ENCODE results near the gene DENND6B.
"Not testable (repeated sequence)": the region's sequence is repeated elsewhere in the genome, so short reads cannot be mapped to it uniquely, and the experiment has no call there.

The DENND6B gene

DNA sequence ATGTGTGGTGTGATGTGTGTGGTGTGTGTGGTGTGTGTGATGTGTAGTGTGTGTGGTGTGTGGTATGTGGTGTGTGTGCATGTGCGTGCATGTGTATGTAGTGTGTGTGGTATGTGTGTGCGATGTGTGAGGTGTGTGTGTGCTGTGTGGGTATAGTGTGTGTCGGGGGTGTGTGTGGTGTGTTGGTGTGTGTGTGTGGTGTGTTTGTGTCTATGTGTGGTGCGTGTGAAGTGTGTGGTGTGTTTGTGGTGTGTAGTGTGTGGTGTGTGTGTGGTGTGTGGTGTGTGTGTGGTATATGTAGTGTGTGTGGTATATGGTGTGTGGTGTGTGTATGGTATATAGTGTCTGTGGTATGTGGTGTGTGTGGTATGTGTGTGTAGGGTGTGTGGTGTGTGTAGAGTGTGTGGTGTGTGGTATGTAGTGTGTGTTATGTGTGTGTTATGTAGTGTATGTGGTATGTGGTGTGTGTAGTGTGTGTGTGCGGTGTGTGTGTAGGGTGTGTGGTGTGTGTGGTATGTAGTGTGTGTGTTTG lies 11.3 kb upstream of the DENND6B start:
- no peak for DNase-seq

DNA sequence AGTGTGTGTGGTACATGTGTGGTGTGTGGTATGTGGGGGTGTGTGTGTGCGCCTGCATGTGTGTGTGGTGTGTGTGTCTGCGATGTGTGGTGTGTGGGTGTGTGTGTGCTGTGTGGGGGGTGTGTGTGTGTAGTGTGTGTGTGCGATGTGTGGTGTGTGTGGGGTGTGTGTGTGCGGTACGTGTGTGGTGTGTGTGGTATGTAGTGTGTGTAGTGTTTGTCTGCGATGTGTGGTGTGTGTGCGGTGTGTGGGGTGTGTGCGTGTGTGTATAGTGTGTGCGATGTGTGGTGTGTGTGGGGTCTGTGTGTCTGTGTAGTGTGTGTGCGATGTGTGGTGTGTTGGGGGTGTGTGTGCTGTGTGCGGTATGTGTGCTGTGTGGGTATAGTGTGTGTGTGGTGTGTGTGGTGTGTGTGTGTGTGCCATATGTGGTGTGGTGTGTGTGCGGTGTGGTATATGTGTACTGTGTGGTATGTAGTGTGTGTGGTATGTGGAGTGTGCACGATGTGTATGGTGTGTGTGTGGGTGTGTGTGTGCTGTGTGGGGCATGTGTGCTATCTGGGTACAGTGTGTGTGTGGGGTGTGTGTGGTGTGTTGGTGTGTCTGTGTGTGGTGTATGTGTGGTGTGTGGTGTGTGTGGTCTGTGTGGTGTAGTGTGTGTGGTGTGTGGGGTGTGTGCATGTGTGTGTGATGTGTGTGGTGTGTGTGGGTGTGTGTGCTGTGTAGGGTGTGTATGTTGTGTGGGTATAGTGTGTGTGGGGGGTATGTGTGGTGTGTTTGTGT lies 10.6 kb upstream of the DENND6B start:
- DNase-seq, result no peak

DNA sequence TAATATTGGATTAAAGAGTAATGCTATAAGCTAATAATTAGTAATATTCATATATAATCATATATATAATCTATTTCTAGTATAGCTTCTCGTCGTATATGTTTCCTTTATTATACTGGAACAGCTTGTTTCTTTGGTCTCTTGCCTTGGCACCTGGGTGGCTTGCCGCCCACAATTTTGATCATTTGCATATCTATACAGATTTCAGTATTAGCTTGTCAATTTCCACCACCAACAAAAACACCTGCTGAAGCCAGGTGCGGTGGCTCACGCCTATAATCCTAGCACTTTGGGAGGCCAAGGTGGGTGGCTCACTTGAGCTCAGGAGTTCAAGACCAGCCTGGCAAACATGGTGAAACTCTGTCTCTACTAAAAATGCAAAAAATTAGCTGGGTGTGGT lies 7.6 kb upstream of the DENND6B start:
- DNase-seq, result not testable (repeated sequence)

- DNase-seq, result peak; percentile 57
These were observed 2.4 kb upstream of the DENND6B start for GRCh38 chr22:50329236-50329635.

- no peak for DNase-seq
These were observed 853 bp upstream of the DENND6B start for GRCh38 chr22:50327711-50328019.

GRCh38 chr22:50326225-50326955 lies 422 bp downstream of the DENND6B start:
- no peak for DNase-seq

GRCh38 chr22:50325444-50326224 lies 1.2 kb downstream of the DENND6B start:
- DNase-seq, result no peak

DNA sequence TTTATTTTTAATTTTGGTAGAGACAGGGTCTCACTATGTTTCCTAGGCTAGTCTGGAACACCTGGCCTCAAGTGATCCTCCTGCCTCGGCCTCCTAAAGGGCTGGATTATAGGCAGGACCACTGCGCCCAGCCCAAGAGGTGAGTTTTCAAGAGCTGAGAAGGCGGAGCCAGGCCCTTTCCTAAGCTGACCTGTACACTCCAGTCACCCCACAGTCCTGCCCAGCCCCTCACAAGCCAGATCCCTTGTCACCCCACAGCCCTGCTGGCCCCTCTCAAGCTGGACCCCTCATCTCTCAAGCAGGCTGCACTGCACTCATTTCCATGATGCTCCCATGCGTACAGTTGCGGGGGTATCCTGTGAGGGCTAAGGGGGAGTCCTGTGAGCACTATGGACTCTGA lies 2.9 kb downstream of the DENND6B start:
- no peak for DNase-seq

DNA sequence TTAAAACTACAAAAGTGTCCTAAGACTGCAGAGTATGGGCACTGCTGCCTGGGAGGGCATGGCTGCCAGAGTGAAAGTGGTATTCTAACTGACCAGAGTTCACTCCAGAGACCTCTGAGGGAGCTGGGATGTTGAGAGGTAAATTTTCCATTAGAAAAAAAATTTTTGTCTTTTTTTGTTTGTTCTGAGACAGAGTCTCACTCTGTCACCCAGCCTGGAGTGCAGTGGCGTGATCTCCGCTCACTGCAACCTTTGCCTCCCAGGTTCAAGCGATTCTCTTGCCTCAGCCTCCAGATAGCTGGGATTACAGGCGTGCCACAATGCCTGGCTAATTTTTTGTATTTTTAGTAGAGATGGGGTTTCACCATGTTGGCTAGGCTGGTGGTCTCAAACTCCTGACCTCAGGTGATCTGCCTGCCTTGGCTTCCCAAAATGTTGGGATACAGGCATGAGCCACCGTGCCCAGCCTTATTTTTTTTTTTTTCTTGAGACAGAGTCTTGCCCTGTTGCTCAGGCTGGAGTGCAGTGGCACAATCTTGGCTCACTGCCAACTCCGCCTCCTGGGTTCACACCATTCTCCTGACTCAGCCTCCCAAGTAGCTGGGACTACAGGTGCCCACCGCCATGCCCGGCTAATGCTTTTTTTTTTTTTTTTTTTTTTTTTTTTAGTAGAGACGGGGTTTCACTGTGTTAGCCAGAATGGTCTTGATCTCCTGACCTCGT lies 4.3 kb downstream of the DENND6B start:
- not testable (repeated sequence) for DNase-seq

DNA sequence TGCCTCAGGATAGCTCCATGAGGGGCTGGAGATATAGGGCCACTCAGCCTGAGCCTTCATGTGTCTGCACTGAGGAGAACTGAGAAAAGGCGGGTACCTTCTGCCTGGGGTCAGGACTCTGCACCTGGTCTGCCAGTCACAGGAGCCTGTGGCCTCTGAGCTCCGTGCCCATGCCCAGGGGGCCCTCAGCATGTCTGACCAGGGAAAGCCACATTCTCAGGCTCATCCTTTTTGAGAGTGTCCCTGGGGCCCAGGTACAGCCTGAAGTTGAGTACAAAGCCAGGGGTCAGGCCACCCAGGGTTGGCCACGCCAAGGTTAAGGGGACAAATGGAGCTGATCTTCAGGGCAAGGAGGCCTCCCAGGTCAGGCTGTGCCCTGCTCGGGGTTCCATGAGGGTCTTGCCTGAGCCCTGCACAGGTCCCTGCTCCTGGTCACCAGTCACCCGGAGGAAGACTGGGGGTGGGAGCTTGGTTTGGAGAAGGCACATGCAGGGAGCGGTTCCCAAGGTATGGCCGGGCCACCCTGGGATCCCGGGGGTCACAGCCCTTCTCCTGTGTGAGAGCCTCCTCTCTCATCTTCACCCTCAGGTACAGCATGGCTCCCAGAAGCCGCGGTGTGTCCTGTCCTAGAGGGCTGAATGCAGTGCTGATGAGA lies 6.0 kb downstream of the DENND6B start:
- no peak for DNase-seq

DNA sequence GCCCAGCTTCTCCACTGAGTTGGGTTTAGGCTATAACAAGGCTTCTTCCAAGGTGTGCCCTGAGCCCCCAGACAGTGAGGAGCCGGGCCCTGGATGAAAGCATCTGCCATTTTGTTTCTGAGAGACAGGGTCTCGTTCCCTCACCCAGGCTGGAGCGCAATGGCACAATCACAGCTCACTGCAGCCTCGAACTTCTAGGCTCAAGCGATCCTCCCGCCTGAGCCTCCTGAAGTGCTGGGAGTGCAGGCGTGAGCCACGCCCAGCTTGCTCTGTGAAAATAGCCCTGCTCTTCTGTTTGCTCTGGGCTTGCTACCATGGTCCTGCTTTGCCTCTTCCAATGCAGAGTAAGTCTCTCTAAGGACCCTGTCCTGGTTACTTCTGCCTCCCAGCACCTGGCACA lies 6.7 kb downstream of the DENND6B start:
- no peak for DNase-seq

GRCh38 chr22:50319503-50319951 lies 7.3 kb downstream of the DENND6B start:
- DNase-seq, result no peak

DNA sequence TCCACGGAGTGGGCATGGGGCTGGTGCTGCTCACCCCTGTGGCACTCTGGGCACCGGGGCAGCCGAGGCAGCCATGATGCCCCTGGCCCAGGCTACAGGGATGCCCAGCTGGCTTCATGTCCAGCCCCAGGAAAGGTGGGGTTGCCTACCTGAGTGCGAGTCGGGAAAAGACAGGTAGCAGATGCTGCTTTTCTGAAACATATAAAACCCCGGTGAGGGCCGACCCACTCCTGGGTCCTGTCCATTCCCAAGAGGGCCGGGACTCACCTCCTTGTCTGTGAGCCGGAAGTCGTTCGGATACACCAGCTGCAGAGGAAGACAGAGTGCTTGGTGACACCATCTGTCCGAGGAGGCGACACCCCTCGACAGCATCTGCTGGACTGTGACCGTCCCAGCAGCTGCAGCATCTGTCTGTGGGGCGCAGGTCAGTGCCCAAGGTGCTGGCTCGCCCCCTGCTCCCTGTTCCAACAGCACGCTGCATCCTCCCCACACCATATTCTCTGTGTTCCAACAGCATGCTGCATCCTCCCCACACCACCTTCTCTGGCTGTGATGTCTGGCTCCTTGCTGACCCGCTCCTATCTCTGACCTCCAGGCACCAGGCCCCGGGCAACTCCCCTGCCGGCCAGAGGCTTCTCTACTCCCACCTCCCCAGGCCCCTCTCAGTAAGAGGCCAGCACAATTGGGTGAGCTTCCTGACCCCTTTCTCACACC lies 8.0 kb downstream of the DENND6B start:
- DNase-seq, result no peak

DNA sequence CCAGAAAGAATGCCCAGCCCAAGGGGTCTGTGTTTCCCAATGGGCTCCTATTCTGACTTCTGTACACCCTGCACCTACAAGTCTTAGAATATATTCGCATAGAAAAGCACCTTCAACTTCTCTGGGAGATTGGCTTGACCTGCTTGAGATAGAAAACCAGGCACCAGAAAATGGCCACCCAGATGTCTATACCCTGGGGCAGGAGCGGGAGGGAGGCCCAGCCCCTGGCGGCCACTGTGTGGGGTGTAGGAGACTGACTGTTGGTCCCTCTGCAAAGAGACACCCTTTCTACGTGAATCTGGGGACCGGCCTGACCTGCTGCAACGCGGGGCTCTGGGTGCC lies 8.5 kb downstream of the DENND6B start:
- no peak for DNase-seq

DNA sequence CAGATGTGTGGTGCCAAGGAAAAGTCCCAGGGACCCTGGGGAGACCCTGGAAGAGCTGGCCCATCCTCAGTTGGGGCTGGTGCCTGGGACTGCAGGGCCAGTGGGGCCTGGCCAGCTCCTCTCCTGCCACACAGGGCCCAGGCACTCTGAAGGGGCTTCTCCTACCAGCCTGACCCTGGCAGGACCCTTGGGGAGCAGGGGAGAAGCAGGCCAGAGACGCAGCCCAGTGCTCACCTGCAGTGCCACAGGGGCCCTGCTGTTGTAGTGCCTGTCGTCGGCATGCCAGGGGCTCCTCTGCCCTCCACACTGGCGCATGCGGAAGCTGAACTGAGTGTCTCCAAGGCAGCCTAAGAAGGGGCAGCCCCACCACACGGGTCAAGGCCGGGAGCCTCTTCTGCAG lies 9.1 kb downstream of the DENND6B start:
- DNase-seq, result no peak

- DNase-seq, result no peak
These were observed 9.6 kb downstream of the DENND6B start for GRCh38 chr22:50317178-50317577.

- DNase-seq, result no peak
These were observed 10.4 kb downstream of the DENND6B start for GRCh38 chr22:50316114-50317065.

DNA sequence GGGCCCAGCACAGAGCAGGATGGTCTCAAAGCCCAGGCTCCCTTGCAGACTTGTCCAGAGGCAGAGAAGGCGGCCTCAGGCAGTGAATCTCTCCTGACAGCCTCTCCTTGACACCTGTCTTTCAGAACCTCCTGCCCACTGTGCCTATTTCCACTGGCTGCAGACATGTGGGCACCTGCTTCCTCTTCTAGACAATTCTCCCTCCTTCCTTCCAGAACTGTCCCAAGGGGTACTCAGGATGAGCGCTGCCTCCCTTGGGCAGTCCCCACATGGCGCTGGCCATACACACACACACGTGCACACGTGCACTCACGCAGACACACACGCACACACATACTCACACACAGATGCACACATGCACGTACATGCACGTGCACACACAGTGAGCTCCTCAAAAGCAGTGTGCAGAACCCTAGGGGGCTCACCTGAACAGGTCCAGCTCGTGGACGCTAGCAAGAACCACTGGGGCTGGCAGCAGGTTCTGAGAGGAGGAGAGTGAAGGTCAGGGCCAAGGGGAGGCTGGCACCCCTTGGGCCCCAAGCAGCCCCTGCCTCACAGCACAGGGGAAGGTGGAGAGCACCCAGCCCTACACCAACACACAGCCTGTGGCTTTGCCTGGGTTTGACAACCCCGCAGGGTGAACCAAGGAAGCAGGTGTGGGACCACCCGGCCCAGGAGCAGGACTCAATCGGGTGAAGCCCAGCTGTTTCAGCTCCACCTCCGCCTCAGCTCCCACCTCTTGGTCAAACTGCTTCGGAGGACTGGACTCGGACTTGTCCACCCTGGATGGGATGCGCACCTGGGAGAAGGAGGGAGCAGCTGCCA lies 11.3 kb downstream of the DENND6B start:
- DNase-seq, result no peak

DNA sequence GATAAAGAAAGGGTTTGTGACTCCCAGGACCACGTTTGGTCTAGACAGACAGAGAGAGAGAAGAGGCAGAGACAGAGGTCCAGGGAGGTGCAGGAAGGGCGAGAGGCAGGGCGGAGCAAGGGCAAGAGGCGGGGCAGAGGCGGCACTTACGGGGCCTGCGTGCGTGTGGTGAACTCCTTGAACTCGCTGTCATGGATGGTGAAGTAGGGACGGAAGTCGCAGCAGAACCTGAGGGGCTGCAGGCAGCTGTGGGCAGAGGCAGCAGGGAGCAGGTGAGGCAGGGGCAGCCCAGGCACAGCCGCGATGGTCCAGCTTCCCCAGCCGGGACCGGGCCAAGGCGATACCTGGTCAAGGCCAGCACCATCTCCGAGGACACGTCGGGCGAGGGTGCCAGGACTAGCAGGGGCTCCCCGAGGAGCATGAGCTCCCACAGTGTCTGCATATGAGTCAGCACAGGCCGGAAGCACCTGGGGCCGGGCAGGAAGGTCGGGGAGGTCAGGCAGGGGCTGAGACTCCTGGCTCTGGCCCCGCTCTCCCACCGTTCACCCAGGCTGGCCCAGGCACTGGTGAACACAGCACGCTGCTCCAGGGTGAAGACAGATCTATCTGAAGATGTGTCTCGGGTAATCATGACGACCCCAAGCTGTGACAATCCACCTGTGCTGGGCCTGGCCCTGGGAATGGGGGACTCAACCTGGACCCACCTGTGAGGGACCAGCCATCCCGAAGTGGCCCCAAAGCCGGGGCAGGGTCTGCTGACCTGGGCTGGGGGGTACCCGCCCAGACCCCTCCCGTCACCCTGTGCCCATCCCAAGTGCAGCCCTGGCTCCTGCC lies 12.1 kb downstream of the DENND6B start:
- no peak for DNase-seq

Measured in NCI-H226 (cell line).